Neural progenitor cell (in vitro differentiated cells): ENCODE data around the gene MIDN.

Source experiments
- CTCF ChIP-seq: fragments of 200-600 bp; sonication (generic); IDR thresholded peaks from 2 replicates; pipeline ENCODE4 v1.5.1; 2017; ENCODE audit warnings: antibody characterized with exemption, mild to moderate bottlenecking
- EZH2 ChIP-seq: fragments of 200-600 bp; sonication (generic); IDR thresholded peaks from 2 replicates; pipeline ENCODE4 v1.6.1; 2017; ENCODE audit warnings: antibody characterized with exemption, mild to moderate bottlenecking, moderate library complexity
- EZH2phosphoT487 ChIP-seq: fragments of 200-600 bp; sonication (generic); IDR thresholded peaks from 2 replicates; pipeline ENCODE4 v1.6.1; 2017; ENCODE audit warnings: antibody characterized with exemption

DNA sequence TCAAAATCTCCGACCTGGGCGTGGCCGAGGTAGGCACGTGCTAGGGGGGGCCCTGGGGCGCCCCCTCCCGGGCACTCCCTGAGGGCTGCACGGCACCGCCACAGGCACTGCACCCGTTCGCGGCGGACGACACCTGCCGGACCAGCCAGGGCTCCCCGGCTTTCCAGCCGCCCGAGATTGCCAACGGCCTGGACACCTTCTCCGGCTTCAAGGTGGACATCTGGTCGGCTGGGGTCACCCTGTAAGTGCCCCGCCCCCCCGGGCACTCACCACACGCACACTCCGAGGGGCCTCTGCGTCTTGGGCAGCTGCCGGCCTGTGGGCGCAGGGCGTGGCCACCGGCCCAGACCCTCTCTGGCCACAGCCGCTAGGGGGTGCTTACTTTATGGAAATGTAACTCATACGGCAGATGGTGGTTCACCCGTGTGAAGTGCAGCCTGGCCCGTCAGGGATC is 27.9 kb upstream of the MIDN start:
- no peak for TF ChIP-seq CTCF
- TF ChIP-seq EZH2, result no peak
- no peak for TF ChIP-seq EZH2phosphoT487
